ENCODE data around the gene ILDR1. TPM values are rescaled to one million over a fixed set of nuclear protein-coding genes. Genes with fewer than 3 reads are reported as not detected.
A peak's percentile ranks its signal among the peaks of the same experiment; 100 is the strongest.

The ILDR1 gene
- total and polyA plus RNA-seq, 8 donors, result 4.1 to 9.8 (median 5.3) TPM

DNA sequence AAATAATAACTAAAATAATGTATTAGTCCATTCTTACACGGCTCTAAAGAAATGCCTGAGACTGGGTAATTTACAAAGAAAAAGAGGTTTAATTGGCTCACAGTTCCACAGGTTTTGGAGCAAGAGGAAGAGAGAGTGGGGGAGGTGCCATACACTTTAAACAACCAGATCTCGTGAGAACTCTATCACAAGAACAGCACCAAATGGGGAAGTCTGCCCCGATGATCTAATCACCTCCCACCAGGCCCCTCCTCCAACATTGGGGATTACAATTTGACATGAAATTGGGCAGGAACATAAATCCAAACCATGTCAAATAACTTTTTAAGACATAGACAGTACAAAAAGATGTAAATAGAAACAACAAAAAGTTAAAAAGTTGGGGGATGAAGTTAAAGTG lies 63.2 kb downstream of the ILDR1 start:
- intact Hi-C loops (cut with DNase I), result no loop called here
- peak; percentile 24 for ATAC-seq

DNA sequence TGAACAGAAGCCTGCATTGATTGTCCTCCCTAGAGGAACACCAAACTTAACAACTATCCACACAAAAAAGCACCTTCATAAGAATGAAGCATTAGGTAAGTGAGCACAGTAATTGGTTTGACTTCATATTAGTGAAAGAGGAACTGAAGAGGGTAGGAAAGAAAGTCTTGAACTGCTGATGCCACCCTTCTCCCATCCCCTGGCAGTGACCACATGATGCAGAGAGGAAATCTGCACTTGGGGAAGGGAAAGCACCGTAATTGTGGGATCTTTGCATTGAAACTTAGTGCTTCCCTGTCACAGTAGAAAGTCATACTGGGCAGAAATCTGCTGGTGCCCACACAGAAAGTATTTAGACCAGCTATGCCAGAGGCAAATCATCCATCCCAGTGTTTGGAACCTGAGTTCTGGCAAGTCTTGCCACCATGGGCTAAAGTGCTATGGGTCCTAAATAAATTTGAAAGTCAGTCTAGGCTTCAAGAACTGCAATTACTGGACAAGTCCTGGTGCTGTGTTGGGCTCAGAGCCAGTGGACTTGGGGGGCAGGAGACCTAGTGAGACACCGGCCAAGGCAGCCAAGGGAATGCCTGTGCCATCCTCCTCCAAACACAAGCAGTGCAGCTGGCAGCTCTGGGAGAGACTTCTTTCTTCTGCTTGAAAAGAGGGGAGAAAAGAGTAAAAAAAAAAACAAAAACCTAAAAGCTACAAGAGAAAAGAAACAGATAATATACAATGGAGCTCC lies 64.2 kb downstream of the ILDR1 start:
- Histone ChIP-seq H3K36me3 (peaks cover 0 to 5% of the 10 kb centered on the region in 2 donors), H3K9me3 (peaks cover 0 to 8% of the 10 kb centered on the region in 2 donors), H3K27me3 (no peaks in the 10 kb centered on the region), H3K27ac (peak overlapping the region in 1 of 2 donors; percentile 13), H3K4me3 (no peak overlapping the region), H3K4me1 (peaks cover 0 to 17% of the 10 kb centered on the region in 2 donors)
- DNase-seq (peak in 1 of 4 donors; percentile 46), ATAC-seq (peak; percentile 81)
- TF ChIP-seq, protein P1, sequence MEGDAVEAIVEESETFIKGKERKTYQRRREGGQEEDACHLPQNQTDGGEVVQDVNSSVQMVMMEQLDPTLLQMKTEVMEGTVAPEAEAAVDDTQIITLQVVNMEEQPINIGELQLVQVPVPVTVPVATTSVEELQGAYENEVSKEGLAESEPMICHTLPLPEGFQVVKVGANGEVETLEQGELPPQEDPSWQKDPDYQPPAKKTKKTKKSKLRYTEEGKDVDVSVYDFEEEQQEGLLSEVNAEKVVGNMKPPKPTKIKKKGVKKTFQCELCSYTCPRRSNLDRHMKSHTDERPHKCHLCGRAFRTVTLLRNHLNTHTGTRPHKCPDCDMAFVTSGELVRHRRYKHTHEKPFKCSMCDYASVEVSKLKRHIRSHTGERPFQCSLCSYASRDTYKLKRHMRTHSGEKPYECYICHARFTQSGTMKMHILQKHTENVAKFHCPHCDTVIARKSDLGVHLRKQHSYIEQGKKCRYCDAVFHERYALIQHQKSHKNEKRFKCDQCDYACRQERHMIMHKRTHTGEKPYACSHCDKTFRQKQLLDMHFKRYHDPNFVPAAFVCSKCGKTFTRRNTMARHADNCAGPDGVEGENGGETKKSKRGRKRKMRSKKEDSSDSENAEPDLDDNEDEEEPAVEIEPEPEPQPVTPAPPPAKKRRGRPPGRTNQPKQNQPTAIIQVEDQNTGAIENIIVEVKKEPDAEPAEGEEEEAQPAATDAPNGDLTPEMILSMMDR (IDR thresholded peaks at IDR 0.05), result no peak
- intact Hi-C loops (cut with DNase I), result no loop called here

More for the DNA sequence above, 63.2 kb downstream of the ILDR1 start:
- Histone ChIP-seq H3K36me3 (peaks cover 0 to 5% of the 10 kb centered on the region in 2 donors), H3K4me3 (no peak overlapping the region), H3K9me3 (peaks cover 0 to 12% of the 10 kb centered on the region in 2 donors), H3K27me3 (no peaks in the 10 kb centered on the region), H3K4me1 (peaks cover 0 to 17% of the 10 kb centered on the region in 2 donors), H3K27ac (no peak overlapping the region)
- TF ChIP-seq, protein P1 (IDR thresholded peaks at IDR 0.05), result no peak
- DNase-seq, result no peak

DNA sequence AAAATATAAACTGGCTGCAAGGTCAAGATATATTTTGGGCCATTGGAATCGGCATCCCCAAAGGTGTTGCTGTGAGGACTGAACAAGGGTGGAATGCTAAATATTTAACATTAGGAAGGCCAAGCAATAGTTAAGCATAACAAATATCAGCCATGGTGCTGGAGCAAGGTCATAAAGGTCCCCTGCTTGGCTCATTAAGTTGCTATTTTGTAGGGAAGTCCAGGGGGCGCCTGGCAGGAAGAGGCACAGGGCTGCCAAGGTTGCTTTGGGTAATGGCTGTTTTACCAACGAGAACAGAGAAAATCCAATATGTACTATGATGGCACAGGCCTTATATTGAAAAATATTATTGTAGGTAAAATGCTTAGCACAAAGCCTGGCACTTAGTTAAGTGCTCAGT lies 65.7 kb downstream of the ILDR1 start:
- DNase-seq (no peak), ATAC-seq (no peak)
- H3K27ac ChIP-seq, result no peak overlapping the region
- H3K36me3 ChIP-seq, result peaks cover 0 to 5% of the 10 kb centered on the region in 2 donors
- no peak overlapping the region for H3K4me3 ChIP-seq
- peaks cover 0 to 17% of the 10 kb centered on the region in 2 donors for H3K4me1 ChIP-seq
- TF ChIP-seq, protein P1 (IDR thresholded peaks at IDR 0.05), result no peak
- H3K27me3 ChIP-seq, result no peaks in the 10 kb centered on the region
- intact Hi-C loops (cut with DNase I), result no loop called here
- peaks cover 0 to 11% of the 10 kb centered on the region in 2 donors for H3K9me3 ChIP-seq

DNA sequence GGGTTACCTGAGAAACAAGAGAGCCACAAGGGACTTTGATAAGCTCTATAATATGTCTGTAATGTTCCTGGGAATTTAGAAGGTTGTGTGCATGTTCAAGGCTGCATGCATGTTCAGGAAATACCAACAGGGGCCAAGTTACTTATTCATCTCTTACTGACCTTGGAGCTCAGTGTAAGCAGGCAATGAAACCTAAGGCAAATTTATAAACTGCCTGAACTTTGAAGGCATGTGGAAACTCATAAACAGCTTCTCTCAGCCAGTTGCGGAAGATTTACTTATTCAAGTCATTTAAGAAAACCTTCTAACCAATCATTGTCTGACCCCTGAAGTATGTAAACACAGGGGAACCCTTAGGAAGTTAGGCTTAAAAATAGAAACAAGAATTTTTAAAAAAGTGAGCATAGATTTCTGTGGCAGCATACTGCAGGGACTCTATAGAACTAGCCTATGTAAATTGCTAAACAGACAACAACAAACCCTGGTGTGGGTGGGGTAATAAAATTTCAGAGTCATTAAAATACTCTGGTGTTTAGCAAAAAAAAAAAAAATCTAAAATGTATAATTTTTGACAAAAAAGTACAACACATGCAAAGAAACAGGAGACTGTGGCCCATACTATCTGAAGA lies 70.6 kb downstream of the ILDR1 start:
- H3K27ac ChIP-seq, result no peak overlapping the region
- no peak for DNase-seq
- intact Hi-C loops (cut with DNase I), result no loop called here
- ATAC-seq, result no peak
- H3K4me1 ChIP-seq, result no peaks in the 10 kb centered on the region
- H3K4me3 ChIP-seq, result no peak overlapping the region
- no peaks in the 10 kb centered on the region for H3K36me3 ChIP-seq
- peaks cover 0 to 11% of the 10 kb centered on the region in 2 donors for H3K9me3 ChIP-seq
- TF ChIP-seq, protein P1 (IDR thresholded peaks at IDR 0.05), result no peak
- H3K27me3 ChIP-seq, result no peaks in the 10 kb centered on the region

DNA sequence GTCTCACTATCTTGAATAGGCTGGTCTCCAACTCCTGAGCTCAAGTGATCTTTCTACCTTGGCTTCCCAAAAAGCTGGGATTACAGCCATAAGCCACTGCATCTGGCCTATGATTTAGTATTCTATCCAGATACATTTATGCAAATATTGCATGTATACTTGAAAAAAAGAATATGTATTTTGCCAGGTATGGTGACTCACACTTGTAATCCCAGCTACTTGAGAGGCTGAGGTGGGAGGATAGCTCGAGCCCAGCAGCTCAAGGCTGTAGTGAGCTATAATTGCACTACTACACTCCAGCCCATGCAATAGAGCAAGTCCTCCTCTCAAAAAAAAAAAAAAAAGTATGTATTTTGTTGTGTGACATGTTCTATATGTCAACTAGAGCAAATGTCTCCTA lies 73.4 kb downstream of the ILDR1 start:
- H3K27me3 ChIP-seq, result no peaks in the 10 kb centered on the region
- H3K4me1 ChIP-seq, result no peaks in the 10 kb centered on the region
- DNase-seq, result no peak
- no peak overlapping the region for H3K27ac ChIP-seq
- TF ChIP-seq, protein P1 (IDR thresholded peaks at IDR 0.05), result no peak
- intact Hi-C loops (cut with DNase I), result no loop called here
- no peak overlapping the region for H3K4me3 ChIP-seq
- no peaks in the 10 kb centered on the region for H3K36me3 ChIP-seq
- ATAC-seq, result no peak
- H3K9me3 ChIP-seq, result peaks cover 0 to 8% of the 10 kb centered on the region in 2 donors
